GM12878 (cell line): ENCODE results near the gene NCMAP.

Experiments used
- ETV6 ChIP-seq, 2 experiments: fragments of 450-650 bp in 1 of 2; IDR thresholded peaks in 1 of 2; conservative IDR thresholded peaks in 1 of 2; 2 replicates each; pipeline ENCODE4 v1.6.1; 2014; ENCODE audit warnings: antibody characterized with exemption in 1 of 2, borderline replicate concordance in 1 of 2, low read depth in 1 of 2, mild to moderate bottlenecking in 1 of 2, moderate library complexity in 1 of 2
- GABPA ChIP-seq: IDR thresholded peaks from 2 replicates; pipeline ENCODE4 v1.6.1; 2014; ENCODE audit warnings: antibody characterized with exemption, low read depth, mild to moderate bottlenecking, inconsistent platforms
- POLR2A ChIP-seq: IDR thresholded peaks from 2 replicates; pipeline ENCODE4 v1.6.1; 2011; ENCODE audit warnings: low read depth, mild to moderate bottlenecking, low read length
- POLR2AphosphoS5 ChIP-seq: IDR thresholded peaks from 2 replicates; pipeline ENCODE4 v1.6.1; 2011; ENCODE audit warnings: mild to moderate bottlenecking, low read length, inconsistent platforms
- SP1 ChIP-seq: IDR thresholded peaks from one replicate; pipeline ENCODE4 v1.6.1; 2011; ENCODE audit warnings: low read depth, low read length
- ZNF622 ChIP-seq: fragments of 450-650 bp; IDR thresholded peaks from 2 replicates; pipeline ENCODE4 v1.6.1; 2017; ENCODE audit warnings: mild to moderate bottlenecking, inconsistent platforms
- TF ChIP-seq, protein P1 (sequence below): IDR thresholded peaks from 2 replicates; pipeline ENCODE4 v1.6.1; 2012; ENCODE audit warnings: low read depth, low read length, improper control_type of control experiment
- TF ChIP-seq, protein P2 (sequence below): IDR thresholded peaks from 2 replicates; pipeline ENCODE4 v1.6.1; 2011; ENCODE audit warnings: borderline replicate concordance, low read depth, mild to moderate bottlenecking, moderate library complexity, mixed read lengths, low read length; ENCODE audit not compliant: insufficient read depth; ENCODE audit errors: extremely low read length
- TF ChIP-seq, protein P3 (sequence below), 3 experiments: IDR thresholded peaks in 2 of 3; conservative IDR thresholded peaks in 1 of 3; 2 replicates each; pipeline ENCODE4 v1.5.1; 2011; ENCODE audit warnings: low read depth in 3 of 3, low read length in 3 of 3, mild to moderate bottlenecking in 3 of 3, control low read depth in 2 of 3, moderate library complexity in 2 of 3, inconsistent platforms in 1 of 3, mixed read lengths in 1 of 3; ENCODE audit not compliant: control insufficient read depth in 2 of 3, insufficient read depth in 1 of 3; ENCODE audit errors: extremely low read depth in 1 of 3

DNA sequence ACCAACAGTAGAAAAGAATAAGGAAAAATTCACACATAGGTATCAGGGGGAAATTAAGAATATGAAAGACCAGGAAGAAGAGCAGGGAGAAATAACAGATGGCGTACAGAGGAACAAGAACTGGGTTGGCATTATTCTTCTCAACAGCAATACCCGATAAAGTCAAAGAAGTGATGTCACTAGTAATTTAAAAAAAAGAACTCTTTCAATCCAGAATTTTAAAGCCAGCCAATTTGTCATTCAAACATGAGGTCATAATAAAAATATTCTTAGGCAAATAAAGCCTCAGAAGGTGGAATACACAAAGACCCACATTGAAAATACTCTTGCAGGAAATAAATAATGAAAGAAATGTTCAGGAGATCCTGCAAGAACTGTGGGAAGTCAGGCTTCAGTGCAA is 8.8 kb downstream of the NCMAP start:
- TF ChIP-seq, protein P1, sequence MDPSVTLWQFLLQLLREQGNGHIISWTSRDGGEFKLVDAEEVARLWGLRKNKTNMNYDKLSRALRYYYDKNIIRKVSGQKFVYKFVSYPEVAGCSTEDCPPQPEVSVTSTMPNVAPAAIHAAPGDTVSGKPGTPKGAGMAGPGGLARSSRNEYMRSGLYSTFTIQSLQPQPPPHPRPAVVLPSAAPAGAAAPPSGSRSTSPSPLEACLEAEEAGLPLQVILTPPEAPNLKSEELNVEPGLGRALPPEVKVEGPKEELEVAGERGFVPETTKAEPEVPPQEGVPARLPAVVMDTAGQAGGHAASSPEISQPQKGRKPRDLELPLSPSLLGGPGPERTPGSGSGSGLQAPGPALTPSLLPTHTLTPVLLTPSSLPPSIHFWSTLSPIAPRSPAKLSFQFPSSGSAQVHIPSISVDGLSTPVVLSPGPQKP = no peak
- TF ChIP-seq POLR2AphosphoS5 (no peak), GABPA (no peak), ZNF622 (no peak), ETV6 (conservative IDR thresholded peaks at IDR 0.05 in 1 of 2, IDR thresholded peaks at IDR 0.05 in 1 of 2; ENCODE audit: borderline replicate concordance in 1 of 2, low read depth in 1 of 2) (no peak), POLR2A (no peak), SP1 (no peak)
- TF ChIP-seq, protein P2, sequence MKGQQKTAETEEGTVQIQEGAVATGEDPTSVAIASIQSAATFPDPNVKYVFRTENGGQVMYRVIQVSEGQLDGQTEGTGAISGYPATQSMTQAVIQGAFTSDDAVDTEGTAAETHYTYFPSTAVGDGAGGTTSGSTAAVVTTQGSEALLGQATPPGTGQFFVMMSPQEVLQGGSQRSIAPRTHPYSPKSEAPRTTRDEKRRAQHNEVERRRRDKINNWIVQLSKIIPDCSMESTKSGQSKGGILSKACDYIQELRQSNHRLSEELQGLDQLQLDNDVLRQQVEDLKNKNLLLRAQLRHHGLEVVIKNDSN = no peak
- TF ChIP-seq, protein P3, sequence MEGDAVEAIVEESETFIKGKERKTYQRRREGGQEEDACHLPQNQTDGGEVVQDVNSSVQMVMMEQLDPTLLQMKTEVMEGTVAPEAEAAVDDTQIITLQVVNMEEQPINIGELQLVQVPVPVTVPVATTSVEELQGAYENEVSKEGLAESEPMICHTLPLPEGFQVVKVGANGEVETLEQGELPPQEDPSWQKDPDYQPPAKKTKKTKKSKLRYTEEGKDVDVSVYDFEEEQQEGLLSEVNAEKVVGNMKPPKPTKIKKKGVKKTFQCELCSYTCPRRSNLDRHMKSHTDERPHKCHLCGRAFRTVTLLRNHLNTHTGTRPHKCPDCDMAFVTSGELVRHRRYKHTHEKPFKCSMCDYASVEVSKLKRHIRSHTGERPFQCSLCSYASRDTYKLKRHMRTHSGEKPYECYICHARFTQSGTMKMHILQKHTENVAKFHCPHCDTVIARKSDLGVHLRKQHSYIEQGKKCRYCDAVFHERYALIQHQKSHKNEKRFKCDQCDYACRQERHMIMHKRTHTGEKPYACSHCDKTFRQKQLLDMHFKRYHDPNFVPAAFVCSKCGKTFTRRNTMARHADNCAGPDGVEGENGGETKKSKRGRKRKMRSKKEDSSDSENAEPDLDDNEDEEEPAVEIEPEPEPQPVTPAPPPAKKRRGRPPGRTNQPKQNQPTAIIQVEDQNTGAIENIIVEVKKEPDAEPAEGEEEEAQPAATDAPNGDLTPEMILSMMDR (IDR thresholded peaks at IDR 0.05 in 2 of 3, conservative IDR thresholded peaks at IDR 0.05 in 1 of 3; ENCODE audit: control insufficient read depth in 2 of 3, extremely low read depth in 1 of 3, insufficient read depth in 1 of 3, low read depth in 3 of 3, low read length in 3 of 3) = no peak
